Measurements from ENCODE around the gene GCSAM. TPM values are rescaled to one million over a fixed set of nuclear protein-coding genes. Genes with fewer than 3 reads are reported as not detected.
A peak's percentile ranks its signal among the peaks of the same experiment; 100 is the strongest.

GCSAM gene
- total RNA-seq, 2 experiments from 2014 or later: 6.5 to 6.8 TPM

GRCh38 chr3:112129925-112130637 is 3.0 kb downstream of the GCSAM start:
- Histone ChIP-seq H3K4me1 (ENCODE audit: insufficient read depth, low read length) (peaks cover 84% of the 10 kb centered on the region), H3K27ac (ENCODE audit: low read depth in 1 of 2, low read length in 2 of 2) (peak overlapping the region; percentile 80 to 92), H3K36me3 (ENCODE audit: insufficient read depth, low read length) (peaks cover 16% of the 10 kb centered on the region), H3K4me3 (ENCODE audit: low read length) (no peak overlapping the region), H3K27me3 (ENCODE audit: control insufficient read depth in 1 of 2, insufficient read depth in 2 of 2, low read length in 2 of 2) (no peaks in the 10 kb centered on the region), H3K9me3 (ENCODE audit: control insufficient read depth in 1 of 2, insufficient read depth in 1 of 2, low read length in 2 of 2) (no peaks in the 10 kb centered on the region)
- TF ChIP-seq, protein P1, sequence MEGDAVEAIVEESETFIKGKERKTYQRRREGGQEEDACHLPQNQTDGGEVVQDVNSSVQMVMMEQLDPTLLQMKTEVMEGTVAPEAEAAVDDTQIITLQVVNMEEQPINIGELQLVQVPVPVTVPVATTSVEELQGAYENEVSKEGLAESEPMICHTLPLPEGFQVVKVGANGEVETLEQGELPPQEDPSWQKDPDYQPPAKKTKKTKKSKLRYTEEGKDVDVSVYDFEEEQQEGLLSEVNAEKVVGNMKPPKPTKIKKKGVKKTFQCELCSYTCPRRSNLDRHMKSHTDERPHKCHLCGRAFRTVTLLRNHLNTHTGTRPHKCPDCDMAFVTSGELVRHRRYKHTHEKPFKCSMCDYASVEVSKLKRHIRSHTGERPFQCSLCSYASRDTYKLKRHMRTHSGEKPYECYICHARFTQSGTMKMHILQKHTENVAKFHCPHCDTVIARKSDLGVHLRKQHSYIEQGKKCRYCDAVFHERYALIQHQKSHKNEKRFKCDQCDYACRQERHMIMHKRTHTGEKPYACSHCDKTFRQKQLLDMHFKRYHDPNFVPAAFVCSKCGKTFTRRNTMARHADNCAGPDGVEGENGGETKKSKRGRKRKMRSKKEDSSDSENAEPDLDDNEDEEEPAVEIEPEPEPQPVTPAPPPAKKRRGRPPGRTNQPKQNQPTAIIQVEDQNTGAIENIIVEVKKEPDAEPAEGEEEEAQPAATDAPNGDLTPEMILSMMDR (IDR thresholded peaks at IDR 0.05): no peak
- ATAC-seq (ENCODE audit: poor library complexity) (no peak), DNase-seq (no peak)
- Mint-ChIP-seq H3K4me3 (peak overlapping the region; percentile 52), H3K36me3 (ENCODE audit: low read depth) (peaks cover 23% of the 10 kb centered on the region), H3K27me3 (no peaks in the 10 kb centered on the region), H3K4me1 (ENCODE audit: low read depth) (peaks cover 95% of the 10 kb centered on the region), H3K9me3 (no peaks in the 10 kb centered on the region), H3K27ac (peak overlapping the region; percentile 88)
- intact Hi-C loops (cut with DNase I, micrococcal nuclease): loop anchor here in 1 of 2 experiments (10.0 kb wide), 1 partner anchor 175 kb away; no protein-coding TSS in a partner anchor
- ChIA-PET POLR2A (interaction anchor here (0.6 to 1.7 kb wide), 3 partner anchors 58 to 877 kb away, joined by 3 to 6 read pairs (median 3); partner anchors contain the start of genes ATG3 and SLC35A5), CTCF (interaction anchor here (1.6 kb wide), 1 partner anchor 7 kb away, joined by 6 read pairs; no protein-coding TSS in a partner anchor)

- Histone ChIP-seq H3K4me1 (ENCODE audit: insufficient read depth, low read length) (peaks cover 77% of the 10 kb centered on the region), H3K9me3 (ENCODE audit: control insufficient read depth in 1 of 2, insufficient read depth in 1 of 2, low read length in 2 of 2) (no peaks in the 10 kb centered on the region), H3K27me3 (ENCODE audit: control insufficient read depth in 1 of 2, insufficient read depth in 2 of 2, low read length in 2 of 2) (no peaks in the 10 kb centered on the region), H3K4me3 (ENCODE audit: low read length) (no peak overlapping the region), H3K27ac (ENCODE audit: low read depth in 1 of 2, low read length in 2 of 2) (peak overlapping the region; percentile 80 to 92), H3K36me3 (ENCODE audit: insufficient read depth, low read length) (peaks cover 23% of the 10 kb centered on the region)
- H3K9me3 Mint-ChIP-seq: no peaks in the 10 kb centered on the region
- no peaks in the 10 kb centered on the region for H3K27me3 Mint-ChIP-seq
- ChIA-PET CTCF (interaction anchor here (0.8 to 2.3 kb wide), 3 partner anchors 8 to 389 kb away, joined by 4 to 15 read pairs (median 6); no protein-coding TSS in a partner anchor), POLR2A (interaction anchor here (0.5 to 1.9 kb wide), 9 partner anchors 8 to 878 kb away, joined by 3 to 9 read pairs (median 4); partner anchors contain the start of genes ATG3 and SLC35A5)
- H3K36me3 Mint-ChIP-seq (ENCODE audit: low read depth): peaks cover 30% of the 10 kb centered on the region
- TF ChIP-seq, protein P1 (IDR thresholded peaks at IDR 0.05): no peak
- H3K27ac Mint-ChIP-seq: peak overlapping the region; percentile 88
- H3K4me3 Mint-ChIP-seq: peak overlapping the region; percentile 50
- ATAC-seq (ENCODE audit: poor library complexity): peak; percentile 71
- H3K4me1 Mint-ChIP-seq (ENCODE audit: low read depth): peaks cover 91% of the 10 kb centered on the region
- DNase-seq: peak; percentile 33 to 91 (median 50)
- intact Hi-C loops (cut with DNase I, micrococcal nuclease): no loop called here
Observed at GRCh38 chr3:112128843-112129727, 4.0 kb downstream of the GCSAM start.

Data from CD4-positive, alpha-beta T cell (primary cell).